Inflammatory macrophage (primary cell): ENCODE results near the gene SAMD5.
"Not testable (repeated sequence)": the region's sequence is repeated elsewhere in the genome, so short reads cannot be mapped to it uniquely, and the experiment has no call there.

ENCODE experiments used
- DNase-seq, 2 donors: peaks; one replicate each; pipeline ENCODE4 v3.0.0-alpha.2; 2020 to 2022

The SAMD5 gene

GRCh38 chr6:147528511-147529145 is 20.1 kb downstream of the SAMD5 start:
- no peak for DNase-seq

- DNase-seq, result no peak
These were observed 21.9 kb downstream of the SAMD5 start for GRCh38 chr6:147530132-147531060.

GRCh38 chr6:147531321-147531720 is 22.8 kb downstream of the SAMD5 start:
- no peak for DNase-seq

- DNase-seq, result no peak
These were observed 25.8 kb downstream of the SAMD5 start for GRCh38 chr6:147534116-147534860.

GRCh38 chr6:147538821-147539220 is 30.3 kb downstream of the SAMD5 start:
- DNase-seq, result no peak

- no peak for DNase-seq
These were observed 31.6 kb downstream of the SAMD5 start for GRCh38 chr6:147540075-147540474.

GRCh38 chr6:147542436-147542835 is 33.9 kb downstream of the SAMD5 start:
- DNase-seq, result not testable (repeated sequence)

- no peak for DNase-seq
These were observed 35.9 kb downstream of the SAMD5 start for GRCh38 chr6:147544420-147544819.

GRCh38 chr6:147546501-147547368 is 38.2 kb downstream of the SAMD5 start:
- DNase-seq, result no peak

- no peak for DNase-seq
These were observed 38.9 kb downstream of the SAMD5 start for GRCh38 chr6:147547369-147547902.

- DNase-seq, result no peak
These were observed 40.5 kb downstream of the SAMD5 start for GRCh38 chr6:147548921-147549475.

- DNase-seq, result no peak
These were observed 41.0 kb downstream of the SAMD5 start for GRCh38 chr6:147549531-147549930.

GRCh38 chr6:147551976-147552375 is 43.5 kb downstream of the SAMD5 start:
- no peak for DNase-seq

- DNase-seq, result no peak
These were observed 44.6 kb downstream of the SAMD5 start for GRCh38 chr6:147553099-147553498.

GRCh38 chr6:147554281-147554680 is 45.8 kb downstream of the SAMD5 start:
- no peak for DNase-seq

- DNase-seq, result no peak
These were observed 50.5 kb downstream of the SAMD5 start for GRCh38 chr6:147559006-147559405.

GRCh38 chr6:147560670-147561069 is 52.2 kb downstream of the SAMD5 start:
- no peak for DNase-seq

GRCh38 chr6:147561726-147562125 is 53.2 kb downstream of the SAMD5 start:
- DNase-seq, result no peak

GRCh38 chr6:147563472-147563871 is 55.0 kb downstream of the SAMD5 start:
- DNase-seq, result no peak

GRCh38 chr6:147564556-147564955 is 56.1 kb downstream of the SAMD5 start:
- no peak for DNase-seq

- DNase-seq, result no peak
These were observed 57.9 kb downstream of the SAMD5 start for GRCh38 chr6:147566244-147566898.
